ENCODE measurements around the gene SPRR1A.

Gene SPRR1A

DNA sequence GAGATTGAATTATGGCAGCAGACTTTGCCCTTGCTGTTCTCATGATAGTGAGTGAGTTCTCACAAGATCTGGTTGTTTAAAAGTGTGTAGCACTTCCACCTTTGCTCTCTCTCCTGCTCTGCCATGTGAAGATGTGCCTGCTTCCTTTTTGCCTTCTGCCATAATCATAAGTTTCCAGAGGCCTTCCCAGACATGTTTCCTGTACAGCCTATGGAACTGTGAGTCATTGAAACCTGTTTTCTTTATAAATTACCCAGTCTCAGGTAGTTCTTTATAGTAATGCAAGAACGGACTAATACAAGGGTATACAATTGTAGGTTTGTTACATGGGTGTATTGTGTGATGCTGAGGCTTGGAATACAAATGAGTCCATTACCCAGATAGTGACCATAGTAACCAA, 51.3 kb downstream of the SPRR1A start:
- DNase-seq: no peak
- H2AFZ ChIP-seq (ENCODE audit: low read depth, low read length): no peak overlapping the region
- H3K4me2 ChIP-seq (ENCODE audit: insufficient read depth, low read length): no peak overlapping the region
- H3K79me2 ChIP-seq (ENCODE audit: insufficient read depth, low read length): no peaks in the 10 kb centered on the region
- H3K9me3 ChIP-seq (ENCODE audit: insufficient read depth, low read length, severe bottlenecking): no peaks in the 10 kb centered on the region
- no peak for ATAC-seq (ENCODE audit: insufficient read depth, low read depth)
- TF ChIP-seq, protein P1, sequence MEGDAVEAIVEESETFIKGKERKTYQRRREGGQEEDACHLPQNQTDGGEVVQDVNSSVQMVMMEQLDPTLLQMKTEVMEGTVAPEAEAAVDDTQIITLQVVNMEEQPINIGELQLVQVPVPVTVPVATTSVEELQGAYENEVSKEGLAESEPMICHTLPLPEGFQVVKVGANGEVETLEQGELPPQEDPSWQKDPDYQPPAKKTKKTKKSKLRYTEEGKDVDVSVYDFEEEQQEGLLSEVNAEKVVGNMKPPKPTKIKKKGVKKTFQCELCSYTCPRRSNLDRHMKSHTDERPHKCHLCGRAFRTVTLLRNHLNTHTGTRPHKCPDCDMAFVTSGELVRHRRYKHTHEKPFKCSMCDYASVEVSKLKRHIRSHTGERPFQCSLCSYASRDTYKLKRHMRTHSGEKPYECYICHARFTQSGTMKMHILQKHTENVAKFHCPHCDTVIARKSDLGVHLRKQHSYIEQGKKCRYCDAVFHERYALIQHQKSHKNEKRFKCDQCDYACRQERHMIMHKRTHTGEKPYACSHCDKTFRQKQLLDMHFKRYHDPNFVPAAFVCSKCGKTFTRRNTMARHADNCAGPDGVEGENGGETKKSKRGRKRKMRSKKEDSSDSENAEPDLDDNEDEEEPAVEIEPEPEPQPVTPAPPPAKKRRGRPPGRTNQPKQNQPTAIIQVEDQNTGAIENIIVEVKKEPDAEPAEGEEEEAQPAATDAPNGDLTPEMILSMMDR (IDR thresholded peaks at IDR 0.05; ENCODE audit: borderline replicate concordance, extremely low read depth, low read length, poor library complexity, severe bottlenecking): no peak
- TF ChIP-seq EZH2 (IDR thresholded peaks at IDR 0.05; ENCODE audit: borderline replicate concordance, low read depth, low read length, severe bottlenecking): no peak
- H3K27me3 ChIP-seq (ENCODE audit: insufficient read depth, low read length, poor library complexity): peaks cover 4% of the 10 kb centered on the region
- no peaks in the 10 kb centered on the region for H3K36me3 ChIP-seq (ENCODE audit: insufficient read depth, low read length)
- H3K27ac ChIP-seq (ENCODE audit: low read length): no peak overlapping the region
- no peak overlapping the region for H3K4me3 ChIP-seq (ENCODE audit: low read depth in 1 of 2, low read length in 2 of 2)
- no peaks in the 10 kb centered on the region for H3K4me1 ChIP-seq (ENCODE audit: insufficient read depth, low read length)
- H4K20me1 ChIP-seq (ENCODE audit: insufficient read depth, low read length): no peaks in the 10 kb centered on the region
- H3K9ac ChIP-seq (ENCODE audit: low read depth, low read length): no peak overlapping the region
